ENCODE data around the gene MARCHF3. TPM values are rescaled to one million over a fixed set of nuclear protein-coding genes. Genes with fewer than 3 reads are reported as not detected.

The MARCHF3 gene
- total RNA-seq, 1 experiment from 2014 or later, result 16.1 TPM

DNA sequence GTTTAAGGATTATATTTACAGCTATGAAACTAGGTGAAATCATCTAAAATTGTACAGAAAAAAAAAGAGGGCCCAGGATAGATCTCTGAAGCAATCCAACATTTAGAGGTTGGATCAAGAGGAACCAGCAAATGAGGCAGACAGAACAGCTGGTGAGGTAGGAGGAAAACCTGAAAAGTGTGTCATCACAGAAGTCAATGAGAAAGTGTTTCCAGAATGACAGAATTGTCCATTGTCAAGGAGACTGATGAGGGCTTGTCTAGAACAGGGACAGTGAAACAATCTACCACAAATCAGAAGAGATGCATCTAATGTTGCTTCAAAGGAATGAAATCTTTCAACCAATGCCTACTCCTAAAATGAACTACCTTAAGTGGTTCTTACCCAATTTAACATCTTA is 36.4 kb upstream of the MARCHF3 start:
- no peaks in the 10 kb centered on the region for H3K9me3 Mint-ChIP-seq (ENCODE audit: low read depth, unreplicated experiment)
- H3K4me1 Mint-ChIP-seq (ENCODE audit: low read depth, unreplicated experiment), result no peaks in the 10 kb centered on the region
- BruUV-seq (replicated peaks), result no TSS peak
- TF ChIP-seq, protein P1, sequence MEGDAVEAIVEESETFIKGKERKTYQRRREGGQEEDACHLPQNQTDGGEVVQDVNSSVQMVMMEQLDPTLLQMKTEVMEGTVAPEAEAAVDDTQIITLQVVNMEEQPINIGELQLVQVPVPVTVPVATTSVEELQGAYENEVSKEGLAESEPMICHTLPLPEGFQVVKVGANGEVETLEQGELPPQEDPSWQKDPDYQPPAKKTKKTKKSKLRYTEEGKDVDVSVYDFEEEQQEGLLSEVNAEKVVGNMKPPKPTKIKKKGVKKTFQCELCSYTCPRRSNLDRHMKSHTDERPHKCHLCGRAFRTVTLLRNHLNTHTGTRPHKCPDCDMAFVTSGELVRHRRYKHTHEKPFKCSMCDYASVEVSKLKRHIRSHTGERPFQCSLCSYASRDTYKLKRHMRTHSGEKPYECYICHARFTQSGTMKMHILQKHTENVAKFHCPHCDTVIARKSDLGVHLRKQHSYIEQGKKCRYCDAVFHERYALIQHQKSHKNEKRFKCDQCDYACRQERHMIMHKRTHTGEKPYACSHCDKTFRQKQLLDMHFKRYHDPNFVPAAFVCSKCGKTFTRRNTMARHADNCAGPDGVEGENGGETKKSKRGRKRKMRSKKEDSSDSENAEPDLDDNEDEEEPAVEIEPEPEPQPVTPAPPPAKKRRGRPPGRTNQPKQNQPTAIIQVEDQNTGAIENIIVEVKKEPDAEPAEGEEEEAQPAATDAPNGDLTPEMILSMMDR (IDR thresholded peaks at IDR 0.05; ENCODE audit: unreplicated experiment), result no peak
- H3K4me3 Mint-ChIP-seq (ENCODE audit: low read depth, unreplicated experiment), result no peak overlapping the region
- no peaks in the 10 kb centered on the region for H3K36me3 Mint-ChIP-seq (ENCODE audit: insufficient read depth, unreplicated experiment)
- CTCF ChIA-PET, result no interaction called here
- no peak for DNase-seq
- no peak overlapping the region for H3K27ac Mint-ChIP-seq (ENCODE audit: unreplicated experiment)
- H3K27me3 Mint-ChIP-seq (ENCODE audit: unreplicated experiment), result no peaks in the 10 kb centered on the region
- intact Hi-C loops (cut with micrococcal nuclease; ENCODE audit: unreplicated experiment), result no loop called here

DNA sequence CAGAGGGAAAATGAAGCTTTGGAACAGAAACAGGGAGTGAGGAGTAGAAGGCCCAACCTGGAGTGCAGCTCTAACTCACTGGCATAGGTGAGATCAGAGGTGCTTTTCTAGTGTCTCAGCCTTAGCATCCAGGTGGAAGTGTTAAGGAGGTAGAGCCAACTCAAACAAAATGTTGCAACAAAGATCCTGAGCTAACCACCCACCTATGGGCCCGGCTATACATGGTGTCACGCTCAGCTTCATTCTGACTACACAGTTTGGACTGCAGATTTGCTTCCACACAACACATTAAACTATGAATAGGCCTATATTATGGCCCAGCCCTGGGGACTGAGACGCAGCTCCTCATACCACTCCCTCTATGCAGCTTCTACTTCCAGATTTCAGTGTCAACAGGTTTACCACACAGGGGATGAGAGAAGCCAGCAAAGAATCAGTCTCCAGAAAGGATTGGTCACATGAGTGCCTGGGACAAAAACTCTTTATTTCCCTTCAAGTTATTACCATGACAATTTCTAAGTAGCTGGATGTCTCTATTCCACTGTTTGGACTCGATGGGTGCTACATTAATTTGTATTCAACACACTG is 34.0 kb upstream of the MARCHF3 start:
- no peaks in the 10 kb centered on the region for H3K4me1 Mint-ChIP-seq (ENCODE audit: low read depth, unreplicated experiment)
- H3K36me3 Mint-ChIP-seq (ENCODE audit: insufficient read depth, unreplicated experiment), result no peaks in the 10 kb centered on the region
- H3K27me3 Mint-ChIP-seq (ENCODE audit: unreplicated experiment), result no peaks in the 10 kb centered on the region
- no peak overlapping the region for H3K4me3 Mint-ChIP-seq (ENCODE audit: low read depth, unreplicated experiment)
- no TSS peak for BruUV-seq (replicated peaks)
- TF ChIP-seq, protein P1 (IDR thresholded peaks at IDR 0.05; ENCODE audit: unreplicated experiment), result no peak
- H3K9me3 Mint-ChIP-seq (ENCODE audit: low read depth, unreplicated experiment), result no peaks in the 10 kb centered on the region
- no peak for DNase-seq
- intact Hi-C loops (cut with micrococcal nuclease; ENCODE audit: unreplicated experiment), result no loop called here
- CTCF ChIA-PET, result no interaction called here
- no peak overlapping the region for H3K27ac Mint-ChIP-seq (ENCODE audit: unreplicated experiment)

DNA sequence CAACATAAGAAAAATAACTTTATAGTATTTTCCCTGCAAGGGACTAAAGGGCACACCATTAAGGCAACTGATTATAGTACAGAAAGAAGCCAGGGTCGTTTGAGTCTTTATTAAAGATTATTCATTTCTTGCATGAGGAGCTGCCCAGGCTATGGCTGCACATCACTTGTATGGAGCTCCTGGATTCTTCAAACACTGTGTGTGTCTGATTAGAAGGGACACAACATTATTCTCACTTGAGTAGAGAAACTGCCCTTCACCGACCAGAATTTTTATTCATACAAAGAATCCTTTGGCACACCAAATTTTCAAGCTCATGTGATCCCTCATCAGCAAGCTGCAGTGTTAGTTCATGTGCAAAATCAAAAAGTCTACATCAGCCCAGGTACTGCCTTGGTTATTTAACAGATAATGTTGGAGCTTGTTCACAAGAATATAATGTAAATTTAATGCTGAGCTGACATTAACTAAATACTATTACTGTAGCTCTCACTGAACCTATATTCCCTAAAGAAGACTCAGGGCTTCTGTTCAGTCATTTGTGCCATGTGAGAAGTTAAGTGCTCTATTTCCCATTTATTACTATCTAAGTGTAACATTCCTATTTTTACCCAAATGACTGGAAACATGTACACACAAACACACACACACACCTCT is 33.0 kb upstream of the MARCHF3 start:
- Mint-ChIP-seq H3K9me3 (ENCODE audit: low read depth, unreplicated experiment) (no peaks in the 10 kb centered on the region), H3K4me3 (ENCODE audit: low read depth, unreplicated experiment) (no peak overlapping the region), H3K4me1 (ENCODE audit: low read depth, unreplicated experiment) (no peaks in the 10 kb centered on the region), H3K36me3 (ENCODE audit: insufficient read depth, unreplicated experiment) (no peaks in the 10 kb centered on the region), H3K27me3 (ENCODE audit: unreplicated experiment) (no peaks in the 10 kb centered on the region), H3K27ac (ENCODE audit: unreplicated experiment) (no peak overlapping the region)
- TF ChIP-seq, protein P1 (IDR thresholded peaks at IDR 0.05; ENCODE audit: unreplicated experiment), result no peak
- DNase-seq, result no peak
- BruUV-seq (replicated peaks), result no TSS peak
- intact Hi-C loops (cut with micrococcal nuclease; ENCODE audit: unreplicated experiment), result no loop called here
- CTCF ChIA-PET, result interaction anchor here (0.7 kb wide), 1 partner anchor 769 kb away, joined by 4 read pairs; no protein-coding TSS in a partner anchor

DNA sequence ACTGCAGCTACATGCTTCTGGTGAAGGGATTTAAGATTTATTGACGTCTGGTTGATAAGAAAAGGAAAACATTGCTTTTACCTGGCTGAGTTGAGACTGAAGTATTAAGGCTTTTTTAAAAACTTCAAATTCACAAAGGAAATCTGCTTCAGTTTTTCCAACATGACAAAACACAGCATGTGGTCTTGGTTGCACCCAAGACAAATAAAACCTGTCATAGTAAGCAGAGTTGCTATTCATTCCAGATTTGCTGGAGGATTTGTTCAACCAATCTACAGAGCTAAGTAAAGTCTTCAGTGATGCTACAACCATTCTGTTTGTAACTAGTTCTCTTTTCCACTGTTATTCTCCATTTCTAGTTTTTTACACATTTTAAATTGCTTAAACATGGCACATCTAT is 31.6 kb upstream of the MARCHF3 start:
- BruUV-seq (replicated peaks), result no TSS peak
- intact Hi-C loops (cut with micrococcal nuclease; ENCODE audit: unreplicated experiment), result no loop called here
- H3K36me3 Mint-ChIP-seq (ENCODE audit: insufficient read depth, unreplicated experiment), result no peaks in the 10 kb centered on the region
- DNase-seq, result no peak
- H3K27me3 Mint-ChIP-seq (ENCODE audit: unreplicated experiment), result no peaks in the 10 kb centered on the region
- CTCF ChIA-PET, result interaction anchor here (0.6 kb wide), 1 partner anchor 48 kb away, joined by 3 read pairs; no protein-coding TSS in a partner anchor
- H3K4me3 Mint-ChIP-seq (ENCODE audit: low read depth, unreplicated experiment), result no peak overlapping the region
- no peak overlapping the region for H3K27ac Mint-ChIP-seq (ENCODE audit: unreplicated experiment)
- no peaks in the 10 kb centered on the region for H3K9me3 Mint-ChIP-seq (ENCODE audit: low read depth, unreplicated experiment)
- H3K4me1 Mint-ChIP-seq (ENCODE audit: low read depth, unreplicated experiment), result no peaks in the 10 kb centered on the region
- TF ChIP-seq, protein P1 (IDR thresholded peaks at IDR 0.05; ENCODE audit: unreplicated experiment), result no peak

All from Calu3 (cell line).